Keratinocyte (primary cell): Measurements from ENCODE around the gene FAM24B. TPM values are rescaled to one million over a fixed set of nuclear protein-coding genes. Genes with fewer than 3 reads are reported as not detected.
"Not testable (repeated sequence)": the region's sequence is repeated elsewhere in the genome, so short reads cannot be mapped to it uniquely, and the experiment has no call there.

Experiments used
- DNase-seq: peaks from one replicate; pipeline ENCODE4 v3.0.0-alpha.2; 2011; ENCODE audit warnings: low read depth, missing footprints, low spot score
- FAIRE-seq: peaks from 2 replicates; lab custom pipeline; 2011; peaks lifted over from hg19 to GRCh38; lab: Jason Lieb, UNC
- H2AFZ ChIP-seq: 2 replicates; pipeline ENCODE4 v1.6.0; 2012; ENCODE audit warnings: low read length, control low read depth, inconsistent platforms; ENCODE audit not compliant: control insufficient read depth
- H3K27ac ChIP-seq: 2 replicates; pipeline ENCODE4 v1.5.1; 2011; ENCODE audit warnings: low read length; ENCODE audit not compliant: control insufficient read depth, insufficient read depth
- H3K27me3 ChIP-seq: 3 replicates; pipeline ENCODE4 v1.6.0; 2011; ENCODE audit warnings: low read length; ENCODE audit not compliant: control insufficient read depth, insufficient read depth; ENCODE audit errors: extremely low read depth
- H3K36me3 ChIP-seq, 2 experiments: 2 replicates in 1 of 2; 3 replicates in 1 of 2; pipeline ENCODE4 v1.5.1; 2011; ENCODE audit warnings: low read length in 2 of 2, mild to moderate bottlenecking in 1 of 2; ENCODE audit not compliant: control insufficient read depth in 2 of 2, insufficient read depth in 2 of 2; ENCODE audit errors: extremely low read depth in 1 of 2
- H3K4me1 ChIP-seq: 3 replicates; pipeline ENCODE4 v1.5.1; 2011; ENCODE audit warnings: low read length; ENCODE audit not compliant: control insufficient read depth, insufficient read depth; ENCODE audit errors: extremely low read depth
- H3K4me2 ChIP-seq: 3 replicates; pipeline ENCODE4 v1.6.0; 2011; ENCODE audit warnings: low read depth, low read length; ENCODE audit not compliant: control insufficient read depth, insufficient read depth; ENCODE audit errors: extremely low read depth
- H3K4me3 ChIP-seq, 3 experiments: fragments of 200-600 bp in 1 of 3; sonication (generic) in 1 of 3; 2 replicates in 2 of 3; 3 replicates in 1 of 3; pipeline ENCODE4 v1.5.1; 2011 to 2016; ENCODE audit warnings: low read length in 3 of 3, mild to moderate bottlenecking in 3 of 3, control low read depth in 2 of 3, inconsistent platforms in 1 of 3, low read depth in 1 of 3, mixed read lengths in 1 of 3, mixed run types in 1 of 3, moderate library complexity in 1 of 3; ENCODE audit not compliant: control insufficient read depth in 2 of 3, insufficient read depth in 2 of 3; ENCODE audit errors: extremely low read depth in 1 of 3
- H3K79me2 ChIP-seq: 2 replicates; pipeline ENCODE4 v1.6.0; 2012; ENCODE audit warnings: low read length; ENCODE audit not compliant: control insufficient read depth, insufficient read depth
- H3K9ac ChIP-seq: 3 replicates; pipeline ENCODE4 v1.6.0; 2011; ENCODE audit warnings: low read length; ENCODE audit not compliant: control insufficient read depth, insufficient read depth; ENCODE audit errors: extremely low read depth
- H3K9me1 ChIP-seq: 3 replicates; pipeline ENCODE4 v1.6.0; 2011; ENCODE audit warnings: low read length; ENCODE audit not compliant: control insufficient read depth, insufficient read depth; ENCODE audit errors: extremely low read depth
- H3K9me3 ChIP-seq: 2 replicates; pipeline ENCODE4 v1.5.1; 2012; ENCODE audit warnings: low read depth, low read length; ENCODE audit not compliant: control insufficient read depth
- H4K20me1 ChIP-seq: 3 replicates; pipeline ENCODE4 v1.6.0; 2011; ENCODE audit warnings: low read length; ENCODE audit not compliant: control insufficient read depth, insufficient read depth; ENCODE audit errors: extremely low read depth
- CTCF ChIP-seq, 3 experiments: IDR thresholded peaks in 1 of 3; conservative IDR thresholded peaks in 1 of 3; optimal IDR thresholded peaks in 1 of 3; 2 replicates in 2 of 3; 3 replicates in 1 of 3; pipeline versions ENCODE3 to v1.5.1; 2011; ENCODE audit warnings: low read length in 3 of 3, mild to moderate bottlenecking in 3 of 3, moderate library complexity in 2 of 3, control low read depth in 1 of 3, inconsistent platforms in 1 of 3; ENCODE audit not compliant: insufficient read depth in 2 of 3; ENCODE audit errors: extremely low read depth in 1 of 3
- EZH2 ChIP-seq: IDR thresholded peaks from one replicate; pipeline ENCODE4 v1.6.1; 2012; ENCODE audit warnings: inconsistent platforms, mild to moderate bottlenecking, low read length, moderate library complexity
- dilution Hi-C: fragments of 300-500 bp; cut with MboI; formaldehyde crosslinking; loops from one replicate; pipeline ENCODE4 v1.7.0; 2020; ENCODE audit warnings: low sequenced_read_pairs; ENCODE audit not compliant: extremely low pct_ligation_motif_present
- polyA plus RNA-seq, 5 experiments: library from polyadenylated mRNA; depleted of rRNA in 3 of 5; stranded (reverse) in 3 of 5; stranded (forward) in 1 of 5; unstranded in 1 of 5; fragments of >200 nt; gene quantifications; 1 replicate in 1 of 5; 2 replicates in 3 of 5; 3 replicates in 1 of 5; pipeline versions ENCODE4 v1.2.1 to v1.2.3, GENCODE V29; 2011 to 2012; ENCODE audit warnings: missing spikeins in 2 of 5, low read depth in 1 of 5, low replicate concordance in 1 of 5

The FAM24B gene
- polyA plus RNA-seq, 1 donor (not counting 4 experiments of a cell fraction or from before 2014, with no cell fraction given): 4.5 TPM

GRCh38 chr10:122868768-122869167 is 10.6 kb downstream of the FAM24B start:
- H3K4me1 ChIP-seq, H3K4me3 ChIP-seq, H3K27me3 ChIP-seq, H4K20me1 ChIP-seq, FAIRE-seq, H2AFZ ChIP-seq, H3K9me3 ChIP-seq, H3K9ac ChIP-seq, DNase-seq, H3K27ac ChIP-seq, H3K36me3 ChIP-seq, H3K4me2 ChIP-seq, H3K9me1 ChIP-seq, dilution Hi-C loops: not testable (repeated sequence)
- H3K79me2 ChIP-seq: peaks cover 18% of the 10 kb centered on the region

- DNase-seq, FAIRE-seq, H3K27me3 ChIP-seq, H3K9me1 ChIP-seq, H2AFZ ChIP-seq, H4K20me1 ChIP-seq, dilution Hi-C loops, H3K4me3 ChIP-seq, H3K4me2 ChIP-seq, H3K27ac ChIP-seq, H3K9ac ChIP-seq, H3K9me3 ChIP-seq, H3K36me3 ChIP-seq: not testable (repeated sequence)
- peaks cover 19% of the 10 kb centered on the region for H3K79me2 ChIP-seq
- peaks cover 26% of the 10 kb centered on the region for H3K4me1 ChIP-seq
Observed at GRCh38 chr10:122866757-122867482, 12.5 kb downstream of the FAM24B start.

GRCh38 chr10:122864901-122865300 is 14.5 kb downstream of the FAM24B start:
- FAIRE-seq (peak; percentile 74), DNase-seq (no peak)
- H3K9me3 ChIP-seq: no peaks in the 10 kb centered on the region
- H3K79me2 ChIP-seq: peaks cover 19% of the 10 kb centered on the region
- no peaks in the 10 kb centered on the region for H4K20me1 ChIP-seq
- no peak overlapping the region for H3K9ac ChIP-seq
- no peak overlapping the region for H3K4me2 ChIP-seq
- TF ChIP-seq EZH2 (no peak), CTCF (optimal IDR thresholded peaks at IDR 0.05 in 1 of 3, IDR thresholded peaks at IDR 0.05 in 1 of 3, conservative IDR thresholded peaks at IDR 0.05 in 1 of 3; ENCODE audit: extremely low read depth in 1 of 3, insufficient read depth in 2 of 3, low read length in 3 of 3) (no peak)
- H3K27ac ChIP-seq: no peak overlapping the region
- H2AFZ ChIP-seq: no peak overlapping the region
- H3K27me3 ChIP-seq: no peaks in the 10 kb centered on the region
- H3K9me1 ChIP-seq: no peaks in the 10 kb centered on the region
- no peak overlapping the region for H3K4me3 ChIP-seq
- H3K36me3 ChIP-seq: no peaks in the 10 kb centered on the region
- dilution Hi-C loops: no loop called here
- H3K4me1 ChIP-seq: peaks cover 40% of the 10 kb centered on the region
